ENCODE measurements around the gene ARNT2.

DNA sequence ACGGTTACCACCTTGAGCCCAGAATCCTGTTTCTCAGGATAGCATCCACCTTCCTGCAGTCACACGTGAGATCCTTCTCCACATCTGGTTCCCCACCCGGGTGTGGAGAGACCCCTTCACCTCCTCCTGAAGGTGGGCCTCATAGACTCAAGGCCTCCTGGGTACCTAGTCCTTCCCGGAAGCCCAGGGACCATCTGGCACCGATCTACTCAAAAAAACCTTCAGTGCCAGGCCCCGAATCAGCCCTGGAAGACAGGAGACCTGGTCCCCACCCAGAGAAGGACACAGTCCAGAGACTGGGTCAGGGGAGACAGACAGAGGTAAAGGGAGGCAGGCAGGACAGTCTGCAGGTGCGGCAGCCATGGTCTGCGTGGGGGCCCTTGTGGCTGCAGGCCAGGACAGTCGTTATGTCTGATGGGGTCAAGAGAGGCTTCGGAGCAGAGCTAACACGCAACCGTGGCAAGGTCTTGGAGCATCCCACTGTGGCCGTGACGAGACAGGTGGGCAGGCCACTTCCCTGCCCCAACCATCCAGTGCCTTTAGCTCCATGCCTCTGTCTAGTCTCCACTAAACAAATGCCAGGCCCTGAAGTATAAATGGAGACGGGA, 178.7 kb downstream of the ARNT2 start:
- TF ChIP-seq CTCF (IDR thresholded peaks at IDR 0.05; ENCODE audit: low read length) (no peak), EZH2phosphoT487 (IDR thresholded peaks at IDR 0.05; ENCODE audit: low read length) (no peak)
